ENCODE results near the gene POMT1. TPM values are rescaled to one million over a fixed set of nuclear protein-coding genes. Genes with fewer than 3 reads are reported as not detected.

POMT1 gene
- total RNA-seq, 4 donors from 2014 or later: 14.6 to 27.8 (median 18.4) TPM

DNA sequence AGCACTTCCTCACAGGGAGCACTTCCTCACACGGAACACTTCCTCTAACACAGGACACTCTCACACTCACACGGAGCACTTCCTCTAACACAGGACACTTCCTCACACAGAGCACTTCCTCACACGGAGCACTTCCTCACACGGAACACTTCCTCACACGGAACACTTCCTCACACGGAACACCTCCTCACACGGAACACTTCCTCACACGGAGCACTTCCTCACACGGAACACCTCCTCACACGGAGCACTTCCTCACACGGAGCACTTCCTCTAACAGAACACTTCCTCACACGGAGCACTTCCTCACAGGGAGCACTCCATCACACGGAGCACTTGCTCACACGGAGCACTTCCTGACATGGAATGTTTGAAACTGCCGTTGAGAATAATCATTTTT, 13.4 kb downstream of the POMT1 start:
- intact Hi-C loops (cut with DNase I): no loop called here
- H3K27me3 ChIP-seq: no peaks in the 10 kb centered on the region
- H3K9me3 ChIP-seq: no peaks in the 10 kb centered on the region
- peaks cover 22 to 100% (median 39%) of the 10 kb centered on the region in 3 donors for H3K36me3 ChIP-seq
- WGBS, 2 donors: 70 to 86% methylated on average over 8 to 13 of the region's 15 CpGs
- no peak overlapping the region for H3K27ac ChIP-seq
- DNase-seq: no peak
- no peak overlapping the region for H3K4me3 ChIP-seq
- TF ChIP-seq, protein P1, sequence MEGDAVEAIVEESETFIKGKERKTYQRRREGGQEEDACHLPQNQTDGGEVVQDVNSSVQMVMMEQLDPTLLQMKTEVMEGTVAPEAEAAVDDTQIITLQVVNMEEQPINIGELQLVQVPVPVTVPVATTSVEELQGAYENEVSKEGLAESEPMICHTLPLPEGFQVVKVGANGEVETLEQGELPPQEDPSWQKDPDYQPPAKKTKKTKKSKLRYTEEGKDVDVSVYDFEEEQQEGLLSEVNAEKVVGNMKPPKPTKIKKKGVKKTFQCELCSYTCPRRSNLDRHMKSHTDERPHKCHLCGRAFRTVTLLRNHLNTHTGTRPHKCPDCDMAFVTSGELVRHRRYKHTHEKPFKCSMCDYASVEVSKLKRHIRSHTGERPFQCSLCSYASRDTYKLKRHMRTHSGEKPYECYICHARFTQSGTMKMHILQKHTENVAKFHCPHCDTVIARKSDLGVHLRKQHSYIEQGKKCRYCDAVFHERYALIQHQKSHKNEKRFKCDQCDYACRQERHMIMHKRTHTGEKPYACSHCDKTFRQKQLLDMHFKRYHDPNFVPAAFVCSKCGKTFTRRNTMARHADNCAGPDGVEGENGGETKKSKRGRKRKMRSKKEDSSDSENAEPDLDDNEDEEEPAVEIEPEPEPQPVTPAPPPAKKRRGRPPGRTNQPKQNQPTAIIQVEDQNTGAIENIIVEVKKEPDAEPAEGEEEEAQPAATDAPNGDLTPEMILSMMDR (IDR thresholded peaks at IDR 0.05): no peak
- no peak for TF ChIP-seq POLR2A (IDR thresholded peaks at IDR 0.05)
- H3K4me1 ChIP-seq: no peaks in the 10 kb centered on the region

DNA sequence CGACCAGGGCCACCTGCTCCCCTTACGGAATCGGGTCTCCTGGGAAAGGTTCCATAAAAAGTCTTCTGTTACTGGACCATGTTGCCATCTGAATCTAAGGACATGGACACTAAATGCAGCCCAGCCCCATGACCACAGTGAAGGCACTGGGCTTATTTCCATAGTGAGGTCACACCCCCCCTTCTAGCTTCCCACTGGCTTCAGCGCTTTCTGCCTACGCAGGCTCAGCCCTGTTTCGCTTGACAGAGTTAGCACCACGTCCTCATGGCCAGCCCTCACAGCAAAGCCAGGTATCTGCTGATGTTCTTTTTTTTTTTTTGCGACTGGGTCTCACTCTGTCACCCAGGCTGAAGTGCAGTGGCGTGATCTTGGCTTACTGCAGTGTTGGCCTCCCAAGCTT, 14.2 kb downstream of the POMT1 start:
- TF ChIP-seq POLR2A (IDR thresholded peaks at IDR 0.05): no peak
- TF ChIP-seq, protein P1 (IDR thresholded peaks at IDR 0.05): no peak
- H3K4me1 ChIP-seq: no peaks in the 10 kb centered on the region
- no peak for DNase-seq
- H3K4me3 ChIP-seq: no peak overlapping the region
- WGBS, 2 donors: 92% methylated on average over 6 to 9 of the region's 9 CpGs
- intact Hi-C loops (cut with DNase I): no loop called here
- H3K9me3 ChIP-seq: no peaks in the 10 kb centered on the region
- H3K27ac ChIP-seq: no peak overlapping the region
- H3K27me3 ChIP-seq: no peaks in the 10 kb centered on the region
- H3K36me3 ChIP-seq: peaks cover 20 to 100% (median 37%) of the 10 kb centered on the region in 3 donors

DNA sequence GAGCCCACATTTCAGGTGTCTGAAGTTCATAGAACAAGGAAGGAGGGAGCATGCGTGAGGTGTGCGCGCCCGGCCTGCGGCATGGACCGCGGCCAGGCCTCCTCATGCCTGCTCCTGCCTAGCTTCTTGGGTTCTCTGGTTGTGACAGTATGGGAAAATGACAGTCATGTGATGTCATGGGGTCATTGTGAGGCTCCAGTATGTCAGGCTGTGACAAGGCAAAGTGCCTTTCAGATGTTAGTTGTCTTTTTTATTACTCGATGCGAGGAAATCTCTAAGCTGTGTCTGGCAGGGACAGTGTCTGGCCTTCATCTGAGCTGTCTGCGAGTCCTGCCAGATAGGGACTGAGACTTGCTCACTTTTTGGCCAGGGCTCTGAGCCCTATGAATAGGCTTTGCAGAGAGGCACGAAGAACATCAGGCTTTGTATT, 15.1 kb downstream of the POMT1 start:
- H3K36me3 ChIP-seq: peaks cover 16 to 100% (median 45%) of the 10 kb centered on the region in 3 donors
- no peak overlapping the region for H3K4me3 ChIP-seq
- TF ChIP-seq POLR2A (IDR thresholded peaks at IDR 0.05): no peak
- TF ChIP-seq, protein P1 (IDR thresholded peaks at IDR 0.05): no peak
- no peaks in the 10 kb centered on the region for H3K27me3 ChIP-seq
- no peaks in the 10 kb centered on the region for H3K4me1 ChIP-seq
- no peak overlapping the region for H3K27ac ChIP-seq
- DNase-seq: no peak
- H3K9me3 ChIP-seq: no peaks in the 10 kb centered on the region
- intact Hi-C loops (cut with DNase I): no loop called here
- 80 to 97% methylated on average over 2 to 6 of the region's 11 CpGs for WGBS, 2 donors

DNA sequence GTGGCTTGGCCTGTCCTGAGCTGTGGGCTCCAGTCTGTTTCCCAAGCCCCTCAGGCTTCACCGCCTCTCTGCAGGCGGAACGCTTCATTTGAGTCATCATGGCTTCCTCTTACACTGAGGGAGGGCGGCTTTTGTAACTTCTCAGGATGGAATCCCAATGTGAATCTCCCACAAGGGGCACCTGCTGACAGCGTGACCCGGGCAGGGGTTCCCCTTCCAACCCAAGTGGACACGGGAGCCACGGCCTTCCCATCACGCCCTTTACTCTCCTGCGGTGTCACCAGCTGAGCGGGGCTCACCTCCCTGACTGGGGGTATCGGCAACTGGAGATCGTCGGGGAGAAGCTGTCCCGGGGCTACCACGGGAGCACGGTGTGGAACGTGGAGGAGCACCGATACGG, 15.8 kb downstream of the POMT1 start:
- intact Hi-C loops (cut with DNase I): no loop called here
- Histone ChIP-seq H3K4me3 (no peak overlapping the region), H3K9me3 (no peaks in the 10 kb centered on the region), H3K36me3 (peaks cover 18 to 100% (median 47%) of the 10 kb centered on the region in 3 donors), H3K4me1 (no peaks in the 10 kb centered on the region), H3K27me3 (no peaks in the 10 kb centered on the region), H3K27ac (no peak overlapping the region)
- 94 to 97% methylated on average over 11 to 16 of the region's 20 CpGs for WGBS, 2 donors
- TF ChIP-seq, protein P1 (IDR thresholded peaks at IDR 0.05): no peak
- TF ChIP-seq POLR2A (IDR thresholded peaks at IDR 0.05): no peak
- no peak for DNase-seq

GRCh38 chr9:131520503-131520902, 17.8 kb downstream of the POMT1 start:
- H3K4me1 ChIP-seq: no peaks in the 10 kb centered on the region
- intact Hi-C loops (cut with DNase I): loop anchor here (10.0 kb wide), 1 partner anchor 224 kb away; the partner anchor contains the start of gene RAPGEF1
- no peak for DNase-seq
- no peaks in the 10 kb centered on the region for H3K9me3 ChIP-seq
- H3K27me3 ChIP-seq: no peaks in the 10 kb centered on the region
- peaks cover 23 to 100% (median 52%) of the 10 kb centered on the region in 3 donors for H3K36me3 ChIP-seq
- 77 to 85% methylated on average over 5 to 8 of the region's 16 CpGs for WGBS, 2 donors
- H3K27ac ChIP-seq: no peak overlapping the region
- TF ChIP-seq, protein P1 (IDR thresholded peaks at IDR 0.05): no peak
- TF ChIP-seq POLR2A (IDR thresholded peaks at IDR 0.05): no peak
- no peak overlapping the region for H3K4me3 ChIP-seq
